GM10266 (cell line): Measurements from ENCODE around the gene NAV2.
"Not testable (repeated sequence)": the region's sequence is repeated elsewhere in the genome, so short reads cannot be mapped to it uniquely, and the experiment has no call there.

Experiments used
- DNase-seq: peaks from one replicate; pipeline ENCODE4 v3.0.0; 2012; ENCODE audit errors: extremely low spot score
- TF ChIP-seq, protein P1 (sequence below): IDR thresholded peaks from 2 replicates; pipeline ENCODE4 v1.5.1; 2012; ENCODE audit warnings: mild to moderate bottlenecking, low read depth; ENCODE audit not compliant: control insufficient read depth, insufficient read depth; ENCODE audit errors: missing control alignments

Gene NAV2

DNA sequence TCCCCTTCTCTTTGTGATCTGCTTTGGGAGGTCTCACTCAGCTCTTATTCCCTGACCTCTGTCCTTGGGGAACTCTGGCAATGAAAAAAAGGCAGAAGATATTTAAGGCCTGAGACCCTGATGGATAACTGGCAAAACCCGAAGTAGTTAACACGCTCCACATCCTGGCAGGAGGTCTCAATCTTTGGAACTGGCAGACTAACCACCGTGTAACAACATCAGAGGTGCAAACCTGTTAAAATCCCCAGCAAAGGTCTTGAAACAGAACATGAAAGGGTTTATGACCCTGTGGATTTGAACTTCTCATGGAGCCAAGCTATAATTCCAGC, 287.3 kb downstream of the NAV2 start:
- DNase-seq = no peak
- TF ChIP-seq, protein P1, sequence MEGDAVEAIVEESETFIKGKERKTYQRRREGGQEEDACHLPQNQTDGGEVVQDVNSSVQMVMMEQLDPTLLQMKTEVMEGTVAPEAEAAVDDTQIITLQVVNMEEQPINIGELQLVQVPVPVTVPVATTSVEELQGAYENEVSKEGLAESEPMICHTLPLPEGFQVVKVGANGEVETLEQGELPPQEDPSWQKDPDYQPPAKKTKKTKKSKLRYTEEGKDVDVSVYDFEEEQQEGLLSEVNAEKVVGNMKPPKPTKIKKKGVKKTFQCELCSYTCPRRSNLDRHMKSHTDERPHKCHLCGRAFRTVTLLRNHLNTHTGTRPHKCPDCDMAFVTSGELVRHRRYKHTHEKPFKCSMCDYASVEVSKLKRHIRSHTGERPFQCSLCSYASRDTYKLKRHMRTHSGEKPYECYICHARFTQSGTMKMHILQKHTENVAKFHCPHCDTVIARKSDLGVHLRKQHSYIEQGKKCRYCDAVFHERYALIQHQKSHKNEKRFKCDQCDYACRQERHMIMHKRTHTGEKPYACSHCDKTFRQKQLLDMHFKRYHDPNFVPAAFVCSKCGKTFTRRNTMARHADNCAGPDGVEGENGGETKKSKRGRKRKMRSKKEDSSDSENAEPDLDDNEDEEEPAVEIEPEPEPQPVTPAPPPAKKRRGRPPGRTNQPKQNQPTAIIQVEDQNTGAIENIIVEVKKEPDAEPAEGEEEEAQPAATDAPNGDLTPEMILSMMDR = no peak

DNA sequence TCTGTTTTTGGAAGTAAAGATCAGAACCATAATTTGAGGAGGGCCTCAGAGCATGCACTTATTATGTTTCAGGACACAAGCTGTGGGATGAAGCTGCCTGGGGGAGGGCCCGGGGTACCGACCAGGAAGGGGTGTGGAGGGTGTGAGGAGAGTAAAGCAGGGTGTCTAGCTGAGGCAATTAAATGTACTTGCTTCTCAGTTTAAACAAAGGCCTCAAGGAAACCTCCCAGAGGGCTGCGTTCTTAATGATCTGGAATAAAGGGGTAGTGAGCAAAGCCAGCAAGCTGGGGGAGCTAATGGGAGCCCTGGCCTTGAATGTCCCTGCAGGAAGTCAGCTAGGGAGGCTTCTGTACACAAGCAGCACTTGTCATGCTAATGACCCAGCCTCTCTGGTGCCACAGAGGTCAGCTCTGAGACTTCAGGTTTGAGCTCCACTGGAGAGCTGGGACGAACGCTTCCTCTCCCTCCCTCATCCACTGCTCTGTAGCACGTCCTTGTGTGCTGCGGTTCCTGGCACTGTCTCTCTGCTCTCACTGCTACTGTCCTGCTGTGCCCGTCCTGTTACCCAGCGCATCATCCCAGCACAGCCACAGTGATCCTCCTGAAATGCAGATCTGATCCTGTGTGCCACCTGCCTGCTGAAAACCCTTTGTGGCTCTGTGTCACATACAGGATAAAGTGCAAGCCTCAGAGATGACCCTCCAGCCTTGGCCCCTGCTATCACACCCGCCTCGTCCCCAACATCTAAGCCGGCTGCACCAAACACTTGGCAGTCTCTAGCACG, 287.9 kb downstream of the NAV2 start:
- TF ChIP-seq, protein P1 = no peak
- no peak for DNase-seq

DNA sequence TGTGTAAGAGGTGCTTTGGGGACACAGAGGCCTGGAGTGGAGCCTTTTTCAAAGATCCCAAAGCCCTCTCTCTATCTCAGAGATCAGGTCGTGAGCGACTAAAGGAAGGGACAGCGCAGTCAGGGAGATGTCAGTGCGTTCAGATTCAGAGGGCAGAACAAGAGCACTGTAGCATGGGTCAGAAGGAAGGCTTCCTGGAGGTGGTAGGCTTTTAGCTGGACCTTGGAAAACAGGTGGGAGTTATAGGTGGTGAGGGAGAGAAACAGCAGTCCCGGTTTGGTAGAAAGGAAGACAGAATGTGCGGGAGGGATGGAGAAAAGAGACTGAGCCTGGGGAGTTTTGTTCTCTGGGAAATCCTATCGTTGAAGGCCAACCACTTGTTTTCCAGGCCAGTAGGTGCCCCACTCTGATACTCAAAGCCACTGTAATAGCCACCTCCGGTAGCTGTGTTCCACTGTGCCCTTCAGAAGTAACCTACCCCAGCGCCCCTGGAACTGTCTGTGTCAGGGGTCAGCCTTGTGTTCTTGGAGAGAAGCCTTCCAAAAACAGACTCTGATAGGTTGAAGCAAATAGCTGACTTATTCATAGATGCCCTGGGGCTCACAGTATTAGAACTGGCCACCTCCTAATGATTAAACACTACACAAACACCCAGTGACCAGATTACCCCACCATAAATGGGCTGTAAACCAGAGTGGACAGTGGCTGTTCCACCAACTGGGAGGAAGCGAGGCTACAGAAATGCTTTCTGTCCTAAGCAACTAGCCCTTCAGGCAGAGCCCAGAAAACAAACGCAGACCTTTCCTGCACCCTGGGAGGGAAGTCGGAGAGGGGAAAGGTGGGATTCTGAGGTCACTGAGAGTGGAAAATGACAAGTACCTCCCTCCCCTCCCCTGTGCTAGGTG, 289.9 kb downstream of the NAV2 start:
- DNase-seq = no peak
- TF ChIP-seq, protein P1 = no peak

DNA sequence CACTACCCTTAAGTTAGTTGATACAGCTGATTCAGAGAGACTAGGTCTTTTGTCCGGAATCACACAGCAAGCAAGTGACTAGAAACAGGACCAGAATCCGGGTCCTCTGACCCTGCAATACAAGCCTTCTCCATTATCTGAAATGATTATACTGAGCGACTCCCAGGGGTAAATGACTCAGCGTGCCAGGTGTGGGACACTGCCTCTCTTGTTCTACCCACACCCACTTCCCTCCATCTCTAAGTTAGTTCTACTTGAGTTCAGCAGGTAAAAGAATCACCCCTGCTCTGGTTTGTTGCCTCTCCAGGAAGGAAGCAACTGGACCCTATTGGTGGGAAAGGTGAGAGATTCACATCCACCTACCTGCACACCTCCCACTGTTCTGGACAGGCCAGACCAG, 290.7 kb downstream of the NAV2 start:
- TF ChIP-seq, protein P1 = no peak
- DNase-seq = no peak

DNA sequence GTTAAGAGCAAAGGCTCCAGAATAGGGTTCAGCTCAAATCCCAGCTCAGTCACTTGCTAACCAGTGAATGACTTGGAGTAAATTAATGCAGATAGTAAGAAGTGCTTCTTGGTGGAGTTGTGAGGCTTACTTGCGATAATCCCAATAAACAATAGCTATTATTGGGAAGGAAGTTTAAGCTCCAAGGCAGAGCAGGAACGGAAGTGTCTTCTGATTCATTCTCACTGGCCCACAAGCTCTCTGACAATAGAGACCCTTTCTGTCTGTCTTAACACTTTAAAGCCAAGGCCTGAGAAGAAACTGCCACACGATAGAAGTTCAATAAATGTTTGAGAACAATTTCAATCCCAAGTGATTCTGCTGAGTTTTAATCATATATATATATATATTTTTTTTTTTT, 292.2 kb downstream of the NAV2 start:
- DNase-seq = no peak
- TF ChIP-seq, protein P1 = no peak

DNA sequence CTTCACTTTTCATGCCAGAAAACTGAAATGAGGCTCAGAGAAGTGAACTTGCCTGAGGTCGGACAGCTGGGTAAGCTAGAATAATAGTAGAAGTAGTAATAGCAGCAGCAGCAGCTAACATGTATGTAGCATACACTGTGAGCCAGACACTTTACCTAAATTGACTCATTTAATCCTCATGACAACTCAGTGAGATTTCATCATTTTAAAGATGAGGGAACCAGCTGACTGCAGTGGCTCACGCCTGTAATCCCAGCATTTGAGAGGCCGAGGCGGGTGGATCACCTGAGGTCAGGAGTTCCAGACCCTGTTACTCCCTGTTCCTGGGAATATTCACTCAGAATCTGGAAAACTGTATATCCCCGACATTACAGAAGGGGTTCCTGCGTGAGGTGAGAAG, 293.1 kb downstream of the NAV2 start:
- DNase-seq = no peak
- TF ChIP-seq, protein P1 = no peak

GRCh38 chr11:20006618-20007017, 294.0 kb downstream of the NAV2 start:
- DNase-seq = not testable (repeated sequence)
